Measurements from ENCODE around the gene GLIPR2.
"Not testable (repeated sequence)": the region's sequence is repeated elsewhere in the genome, so short reads cannot be mapped to it uniquely, and the experiment has no call there.

The GLIPR2 gene

GRCh38 chr9:36125062-36125855 is 11.3 kb upstream of the GLIPR2 start:
- no peak for DNase-seq

- DNase-seq = no peak
Observed at GRCh38 chr9:36126016-36126730, 10.4 kb upstream of the GLIPR2 start.

- no peak for DNase-seq
Observed at GRCh38 chr9:36127652-36128244, 8.8 kb upstream of the GLIPR2 start.

- DNase-seq = no peak
Observed at GRCh38 chr9:36128349-36128748, 8.2 kb upstream of the GLIPR2 start.

GRCh38 chr9:36129139-36129538 is 7.4 kb upstream of the GLIPR2 start:
- no peak for DNase-seq

- DNase-seq = not testable (repeated sequence)
Observed at GRCh38 chr9:36131666-36132065, 4.9 kb upstream of the GLIPR2 start.

- no peak for DNase-seq
Observed at GRCh38 chr9:36132086-36132485, 4.4 kb upstream of the GLIPR2 start.

GRCh38 chr9:36134761-36135505 is 1.6 kb upstream of the GLIPR2 start:
- no peak for DNase-seq

GRCh38 chr9:36135741-36136271 is 727 bp upstream of the GLIPR2 start:
- DNase-seq = no peak

GRCh38 chr9:36136894-36137391 is 410 bp downstream of the GLIPR2 start:
- no peak for DNase-seq

- DNase-seq = no peak
Observed at GRCh38 chr9:36137392-36138004, 965 bp downstream of the GLIPR2 start.

GRCh38 chr9:36138496-36138895 is 2.0 kb downstream of the GLIPR2 start:
- DNase-seq = no peak

GRCh38 chr9:36138901-36139300 is 2.4 kb downstream of the GLIPR2 start:
- DNase-seq = no peak

- DNase-seq = no peak
Observed at GRCh38 chr9:36140086-36141084, 3.9 kb downstream of the GLIPR2 start.

- DNase-seq = no peak
Observed at GRCh38 chr9:36141288-36141687, 4.8 kb downstream of the GLIPR2 start.

- no peak for DNase-seq
Observed at GRCh38 chr9:36141761-36142160, 5.2 kb downstream of the GLIPR2 start.

- no peak for DNase-seq
Observed at GRCh38 chr9:36142510-36143244, 6.1 kb downstream of the GLIPR2 start.

GRCh38 chr9:36143245-36143641 is 6.7 kb downstream of the GLIPR2 start:
- DNase-seq = no peak

- no peak for DNase-seq
Observed at GRCh38 chr9:36144309-36145232, 8.0 kb downstream of the GLIPR2 start.

All from NCI-H2081 treated with DMSO at 0.1 percent for 48 hours (cell line).